ENCODE data around the gene METTL8. TPM values are rescaled to one million over a fixed set of nuclear protein-coding genes. Genes with fewer than 3 reads are reported as not detected.

The METTL8 gene
- total and polyA plus RNA-seq, 2 experiments from 2014 or later: 60.9 to 64.3 TPM

DNA sequence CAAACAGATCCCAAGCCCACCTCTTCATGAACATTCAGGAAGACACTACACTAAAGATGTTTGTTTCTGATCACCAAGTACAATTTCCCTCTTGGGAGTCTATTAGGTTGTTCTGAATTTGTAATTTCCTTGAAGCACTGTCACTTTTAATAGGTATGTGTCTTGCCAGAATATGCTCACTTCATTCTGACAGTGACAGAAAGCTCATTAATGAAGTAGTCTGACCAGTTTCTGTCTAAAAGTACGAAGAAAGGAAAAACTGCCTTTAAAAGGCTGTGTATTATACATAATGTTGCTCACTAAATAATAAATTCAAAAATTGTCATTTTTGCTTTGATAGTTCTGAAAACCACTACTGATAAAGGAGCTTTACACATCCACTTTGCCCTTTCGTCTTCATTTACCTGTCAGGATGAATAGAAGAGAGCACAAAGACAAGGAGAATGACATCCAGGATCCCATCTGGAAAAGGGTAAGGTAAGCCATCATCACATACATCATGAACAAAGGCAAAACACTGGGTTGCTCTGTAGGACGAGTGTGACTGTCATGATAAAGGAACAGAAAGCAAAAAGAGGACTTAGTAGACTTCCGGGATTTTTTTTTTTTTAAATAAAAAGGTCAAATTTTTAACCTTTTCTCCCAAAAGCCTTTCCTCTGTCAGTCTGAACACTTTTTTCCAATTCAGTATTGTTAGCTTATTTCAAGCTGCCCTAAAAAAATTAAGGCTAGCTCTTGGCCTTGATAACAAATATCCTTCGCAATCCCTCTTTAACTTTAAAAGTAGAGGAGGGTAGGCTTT lies 103.4 kb downstream of the METTL8 start:
- peaks cover 20% of the 10 kb centered on the region; the same call in 2 of the 3 replicates for H3K36me3 Mint-ChIP-seq (ENCODE audit: low read depth)
- Histone ChIP-seq H3K9me2 (ENCODE audit: insufficient read depth) (no peaks in the 10 kb centered on the region), H3K4me2 (no peak overlapping the region), H3K4me3 (no peak overlapping the region), H4K20me1 (replicated peaks; ENCODE audit: insufficient read depth) (no peaks in the 10 kb centered on the region), H3K27ac (ENCODE audit: low read depth) (no peak overlapping the region), H3F3A (replicated peaks; ENCODE audit: low read depth) (no peaks in the 10 kb centered on the region), H2AFZ (no peak overlapping the region), H3K79me2 (replicated peaks; ENCODE audit: insufficient read depth) (no peaks in the 10 kb centered on the region), H3K4me1 (ENCODE audit: insufficient read depth) (peaks cover 25% of the 10 kb centered on the region), H3K36me3 (ENCODE audit: insufficient read depth) (no peaks in the 10 kb centered on the region), H3K27me3 (ENCODE audit: insufficient read depth) (no peaks in the 10 kb centered on the region)
- H3K4me3 Mint-ChIP-seq: no peak overlapping the region
- DNase-seq (ENCODE audit: low spot score) (no peak), ATAC-seq (no peak)
- H3K9me3 Mint-ChIP-seq: no peaks in the 10 kb centered on the region; the same call in 2 of the 3 replicates
- no peaks in the 10 kb centered on the region for H3K27me3 Mint-ChIP-seq (ENCODE audit: insufficient read depth, low read depth, poor library complexity)
- peaks cover 31% of the 10 kb centered on the region for H3K4me1 Mint-ChIP-seq
- no peak overlapping the region for H3K27ac Mint-ChIP-seq
- TF ChIP-seq JUNB (IDR thresholded peaks at IDR 0.05; ENCODE audit: unreplicated experiment): no peak
- TF ChIP-seq, protein P1, sequence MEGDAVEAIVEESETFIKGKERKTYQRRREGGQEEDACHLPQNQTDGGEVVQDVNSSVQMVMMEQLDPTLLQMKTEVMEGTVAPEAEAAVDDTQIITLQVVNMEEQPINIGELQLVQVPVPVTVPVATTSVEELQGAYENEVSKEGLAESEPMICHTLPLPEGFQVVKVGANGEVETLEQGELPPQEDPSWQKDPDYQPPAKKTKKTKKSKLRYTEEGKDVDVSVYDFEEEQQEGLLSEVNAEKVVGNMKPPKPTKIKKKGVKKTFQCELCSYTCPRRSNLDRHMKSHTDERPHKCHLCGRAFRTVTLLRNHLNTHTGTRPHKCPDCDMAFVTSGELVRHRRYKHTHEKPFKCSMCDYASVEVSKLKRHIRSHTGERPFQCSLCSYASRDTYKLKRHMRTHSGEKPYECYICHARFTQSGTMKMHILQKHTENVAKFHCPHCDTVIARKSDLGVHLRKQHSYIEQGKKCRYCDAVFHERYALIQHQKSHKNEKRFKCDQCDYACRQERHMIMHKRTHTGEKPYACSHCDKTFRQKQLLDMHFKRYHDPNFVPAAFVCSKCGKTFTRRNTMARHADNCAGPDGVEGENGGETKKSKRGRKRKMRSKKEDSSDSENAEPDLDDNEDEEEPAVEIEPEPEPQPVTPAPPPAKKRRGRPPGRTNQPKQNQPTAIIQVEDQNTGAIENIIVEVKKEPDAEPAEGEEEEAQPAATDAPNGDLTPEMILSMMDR (conservative IDR thresholded peaks at IDR 0.05; ENCODE audit: low read depth in 2 of 2): no peak
- TF ChIP-seq, protein P2, sequence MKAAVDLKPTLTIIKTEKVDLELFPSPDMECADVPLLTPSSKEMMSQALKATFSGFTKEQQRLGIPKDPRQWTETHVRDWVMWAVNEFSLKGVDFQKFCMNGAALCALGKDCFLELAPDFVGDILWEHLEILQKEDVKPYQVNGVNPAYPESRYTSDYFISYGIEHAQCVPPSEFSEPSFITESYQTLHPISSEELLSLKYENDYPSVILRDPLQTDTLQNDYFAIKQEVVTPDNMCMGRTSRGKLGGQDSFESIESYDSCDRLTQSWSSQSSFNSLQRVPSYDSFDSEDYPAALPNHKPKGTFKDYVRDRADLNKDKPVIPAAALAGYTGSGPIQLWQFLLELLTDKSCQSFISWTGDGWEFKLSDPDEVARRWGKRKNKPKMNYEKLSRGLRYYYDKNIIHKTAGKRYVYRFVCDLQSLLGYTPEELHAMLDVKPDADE (IDR thresholded peaks at IDR 0.05): no peak
- TF ChIP-seq, protein P3, sequence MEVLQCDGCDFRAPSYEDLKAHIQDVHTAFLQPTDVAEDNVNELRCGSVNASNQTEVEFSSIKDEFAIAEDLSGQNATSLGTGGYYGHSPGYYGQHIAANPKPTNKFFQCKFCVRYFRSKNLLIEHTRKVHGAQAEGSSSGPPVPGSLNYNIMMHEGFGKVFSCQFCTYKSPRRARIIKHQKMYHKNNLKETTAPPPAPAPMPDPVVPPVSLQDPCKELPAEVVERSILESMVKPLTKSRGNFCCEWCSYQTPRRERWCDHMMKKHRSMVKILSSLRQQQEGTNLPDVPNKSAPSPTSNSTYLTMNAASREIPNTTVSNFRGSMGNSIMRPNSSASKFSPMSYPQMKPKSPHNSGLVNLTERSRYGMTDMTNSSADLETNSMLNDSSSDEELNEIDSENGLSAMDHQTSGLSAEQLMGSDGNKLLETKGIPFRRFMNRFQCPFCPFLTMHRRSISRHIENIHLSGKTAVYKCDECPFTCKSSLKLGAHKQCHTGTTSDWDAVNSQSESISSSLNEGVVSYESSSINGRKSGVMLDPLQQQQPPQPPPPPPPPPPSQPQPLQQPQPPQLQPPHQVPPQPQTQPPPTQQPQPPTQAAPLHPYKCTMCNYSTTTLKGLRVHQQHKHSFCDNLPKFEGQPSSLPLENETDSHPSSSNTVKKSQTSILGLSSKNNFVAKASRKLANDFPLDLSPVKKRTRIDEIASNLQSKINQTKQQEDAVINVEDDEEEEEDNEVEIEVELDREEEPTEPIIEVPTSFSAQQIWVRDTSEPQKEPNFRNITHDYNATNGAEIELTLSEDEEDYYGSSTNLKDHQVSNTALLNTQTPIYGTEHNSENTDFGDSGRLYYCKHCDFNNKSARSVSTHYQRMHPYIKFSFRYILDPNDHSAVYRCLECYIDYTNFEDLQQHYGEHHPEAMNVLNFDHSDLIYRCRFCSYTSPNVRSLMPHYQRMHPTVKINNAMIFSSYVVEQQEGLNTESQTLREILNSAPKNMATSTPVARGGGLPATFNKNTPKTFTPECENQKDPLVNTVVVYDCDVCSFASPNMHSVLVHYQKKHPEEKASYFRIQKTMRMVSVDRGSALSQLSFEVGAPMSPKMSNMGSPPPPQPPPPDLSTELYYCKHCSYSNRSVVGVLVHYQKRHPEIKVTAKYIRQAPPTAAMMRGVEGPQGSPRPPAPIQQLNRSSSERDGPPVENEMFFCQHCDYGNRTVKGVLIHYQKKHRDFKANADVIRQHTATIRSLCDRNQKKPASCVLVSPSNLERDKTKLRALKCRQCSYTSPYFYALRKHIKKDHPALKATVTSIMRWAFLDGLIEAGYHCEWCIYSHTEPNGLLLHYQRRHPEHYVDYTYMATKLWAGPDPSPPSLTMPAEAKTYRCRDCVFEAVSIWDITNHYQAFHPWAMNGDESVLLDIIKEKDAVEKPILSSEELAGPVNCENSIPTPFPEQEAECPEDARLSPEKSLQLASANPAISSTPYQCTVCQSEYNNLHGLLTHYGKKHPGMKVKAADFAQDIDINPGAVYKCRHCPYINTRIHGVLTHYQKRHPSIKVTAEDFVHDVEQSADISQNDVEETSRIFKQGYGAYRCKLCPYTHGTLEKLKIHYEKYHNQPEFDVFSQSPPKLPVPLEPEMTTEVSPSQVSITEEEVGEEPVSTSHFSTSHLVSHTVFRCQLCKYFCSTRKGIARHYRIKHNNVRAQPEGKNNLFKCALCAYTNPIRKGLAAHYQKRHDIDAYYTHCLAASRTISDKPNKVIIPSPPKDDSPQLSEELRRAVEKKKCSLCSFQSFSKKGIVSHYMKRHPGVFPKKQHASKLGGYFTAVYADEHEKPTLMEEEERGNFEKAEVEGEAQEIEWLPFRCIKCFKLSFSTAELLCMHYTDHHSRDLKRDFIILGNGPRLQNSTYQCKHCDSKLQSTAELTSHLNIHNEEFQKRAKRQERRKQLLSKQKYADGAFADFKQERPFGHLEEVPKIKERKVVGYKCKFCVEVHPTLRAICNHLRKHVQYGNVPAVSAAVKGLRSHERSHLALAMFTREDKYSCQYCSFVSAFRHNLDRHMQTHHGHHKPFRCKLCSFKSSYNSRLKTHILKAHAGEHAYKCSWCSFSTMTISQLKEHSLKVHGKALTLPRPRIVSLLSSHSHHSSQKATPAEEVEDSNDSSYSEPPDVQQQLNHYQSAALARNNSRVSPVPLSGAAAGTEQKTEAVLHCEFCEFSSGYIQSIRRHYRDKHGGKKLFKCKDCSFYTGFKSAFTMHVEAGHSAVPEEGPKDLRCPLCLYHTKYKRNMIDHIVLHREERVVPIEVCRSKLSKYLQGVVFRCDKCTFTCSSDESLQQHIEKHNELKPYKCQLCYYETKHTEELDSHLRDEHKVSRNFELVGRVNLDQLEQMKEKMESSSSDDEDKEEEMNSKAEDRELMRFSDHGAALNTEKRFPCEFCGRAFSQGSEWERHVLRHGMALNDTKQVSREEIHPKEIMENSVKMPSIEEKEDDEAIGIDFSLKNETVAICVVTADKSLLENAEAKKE (CRISPR knock-in tag; IDR thresholded peaks at IDR 0.05): no peak
- no peak for TF ChIP-seq POLR2AphosphoS5 (IDR thresholded peaks at IDR 0.05; ENCODE audit: low read depth)
- TF ChIP-seq EZH2phosphoT487 (IDR thresholded peaks at IDR 0.05; ENCODE audit: unreplicated experiment): no peak
- no peak for TF ChIP-seq CREB1 (CRISPR knock-in tag; IDR thresholded peaks at IDR 0.05; ENCODE audit: low read depth)
- TF ChIP-seq ZNF331 (CRISPR knock-in tag; IDR thresholded peaks at IDR 0.05; ENCODE audit: low read depth): no peak
- no peak for TF ChIP-seq ZNF114 (CRISPR knock-in tag; IDR thresholded peaks at IDR 0.05)
- no peak for TF ChIP-seq NANOG (IDR thresholded peaks at IDR 0.05; ENCODE audit: borderline replicate concordance)
- no peak for TF ChIP-seq EZH2 (IDR thresholded peaks at IDR 0.05; ENCODE audit: low read depth, unreplicated experiment)
- TF ChIP-seq STAT1 (IDR thresholded peaks at IDR 0.05; ENCODE audit: unreplicated experiment): no peak
- TF ChIP-seq, protein P4, sequence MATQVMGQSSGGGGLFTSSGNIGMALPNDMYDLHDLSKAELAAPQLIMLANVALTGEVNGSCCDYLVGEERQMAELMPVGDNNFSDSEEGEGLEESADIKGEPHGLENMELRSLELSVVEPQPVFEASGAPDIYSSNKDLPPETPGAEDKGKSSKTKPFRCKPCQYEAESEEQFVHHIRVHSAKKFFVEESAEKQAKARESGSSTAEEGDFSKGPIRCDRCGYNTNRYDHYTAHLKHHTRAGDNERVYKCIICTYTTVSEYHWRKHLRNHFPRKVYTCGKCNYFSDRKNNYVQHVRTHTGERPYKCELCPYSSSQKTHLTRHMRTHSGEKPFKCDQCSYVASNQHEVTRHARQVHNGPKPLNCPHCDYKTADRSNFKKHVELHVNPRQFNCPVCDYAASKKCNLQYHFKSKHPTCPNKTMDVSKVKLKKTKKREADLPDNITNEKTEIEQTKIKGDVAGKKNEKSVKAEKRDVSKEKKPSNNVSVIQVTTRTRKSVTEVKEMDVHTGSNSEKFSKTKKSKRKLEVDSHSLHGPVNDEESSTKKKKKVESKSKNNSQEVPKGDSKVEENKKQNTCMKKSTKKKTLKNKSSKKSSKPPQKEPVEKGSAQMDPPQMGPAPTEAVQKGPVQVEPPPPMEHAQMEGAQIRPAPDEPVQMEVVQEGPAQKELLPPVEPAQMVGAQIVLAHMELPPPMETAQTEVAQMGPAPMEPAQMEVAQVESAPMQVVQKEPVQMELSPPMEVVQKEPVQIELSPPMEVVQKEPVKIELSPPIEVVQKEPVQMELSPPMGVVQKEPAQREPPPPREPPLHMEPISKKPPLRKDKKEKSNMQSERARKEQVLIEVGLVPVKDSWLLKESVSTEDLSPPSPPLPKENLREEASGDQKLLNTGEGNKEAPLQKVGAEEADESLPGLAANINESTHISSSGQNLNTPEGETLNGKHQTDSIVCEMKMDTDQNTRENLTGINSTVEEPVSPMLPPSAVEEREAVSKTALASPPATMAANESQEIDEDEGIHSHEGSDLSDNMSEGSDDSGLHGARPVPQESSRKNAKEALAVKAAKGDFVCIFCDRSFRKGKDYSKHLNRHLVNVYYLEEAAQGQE (IDR thresholded peaks at IDR 0.05; ENCODE audit: unreplicated experiment): no peak
